Loucy (cell line): ENCODE data around the gene ATG13.

Experiments
- EZH2phosphoT487 ChIP-seq: fragments of 200-600 bp; IDR thresholded peaks from 2 replicates; pipeline ENCODE4 v1.6.1; 2018; ENCODE audit warnings: antibody characterized with exemption, mild to moderate bottlenecking, moderate library complexity, borderline replicate concordance
- TF ChIP-seq, protein P1 (sequence below): fragments of 200-600 bp; sonication (generic); conservative IDR thresholded peaks from 2 replicates; pipeline ENCODE4 v1.5.1; 2014; ENCODE audit warnings: mild to moderate bottlenecking, antibody characterized with exemption, low read length

DNA sequence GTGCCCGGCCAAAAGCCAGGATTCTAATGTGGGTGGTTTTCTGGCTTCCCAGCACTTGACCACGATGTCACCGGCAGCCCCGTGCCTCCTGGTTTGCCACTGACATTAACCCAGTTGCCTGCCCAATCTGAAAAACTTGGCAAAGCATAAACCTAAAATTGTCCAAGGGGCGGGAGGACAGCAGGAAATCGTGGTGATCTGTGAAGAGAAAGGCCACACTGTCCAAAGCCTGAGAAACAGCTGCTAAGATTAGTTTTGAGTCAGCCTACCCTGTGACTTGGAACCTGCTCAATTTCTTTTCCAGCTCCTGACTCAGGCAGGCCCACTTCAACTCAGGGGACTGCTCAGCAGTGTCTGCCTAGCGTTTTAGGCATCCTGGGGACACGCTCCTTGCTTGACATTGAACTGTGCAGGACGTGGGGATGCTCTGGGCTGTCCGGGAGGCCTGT lies 93.5 kb downstream of the ATG13 start:
- TF ChIP-seq, protein P1, sequence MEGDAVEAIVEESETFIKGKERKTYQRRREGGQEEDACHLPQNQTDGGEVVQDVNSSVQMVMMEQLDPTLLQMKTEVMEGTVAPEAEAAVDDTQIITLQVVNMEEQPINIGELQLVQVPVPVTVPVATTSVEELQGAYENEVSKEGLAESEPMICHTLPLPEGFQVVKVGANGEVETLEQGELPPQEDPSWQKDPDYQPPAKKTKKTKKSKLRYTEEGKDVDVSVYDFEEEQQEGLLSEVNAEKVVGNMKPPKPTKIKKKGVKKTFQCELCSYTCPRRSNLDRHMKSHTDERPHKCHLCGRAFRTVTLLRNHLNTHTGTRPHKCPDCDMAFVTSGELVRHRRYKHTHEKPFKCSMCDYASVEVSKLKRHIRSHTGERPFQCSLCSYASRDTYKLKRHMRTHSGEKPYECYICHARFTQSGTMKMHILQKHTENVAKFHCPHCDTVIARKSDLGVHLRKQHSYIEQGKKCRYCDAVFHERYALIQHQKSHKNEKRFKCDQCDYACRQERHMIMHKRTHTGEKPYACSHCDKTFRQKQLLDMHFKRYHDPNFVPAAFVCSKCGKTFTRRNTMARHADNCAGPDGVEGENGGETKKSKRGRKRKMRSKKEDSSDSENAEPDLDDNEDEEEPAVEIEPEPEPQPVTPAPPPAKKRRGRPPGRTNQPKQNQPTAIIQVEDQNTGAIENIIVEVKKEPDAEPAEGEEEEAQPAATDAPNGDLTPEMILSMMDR: no peak
- no peak for TF ChIP-seq EZH2phosphoT487
